Limb (tissue), 2 donors: ENCODE results near the gene TTC16.
A peak's percentile ranks its signal among the peaks of the same experiment; 100 is the strongest.

Experiments used
- DNase-seq, 2 donors: peaks; one replicate each; pipeline ENCODE4 v3.0.0-alpha.2; 2016; ENCODE audit errors: extremely low spot score in 2 of 2

Gene TTC16

DNA sequence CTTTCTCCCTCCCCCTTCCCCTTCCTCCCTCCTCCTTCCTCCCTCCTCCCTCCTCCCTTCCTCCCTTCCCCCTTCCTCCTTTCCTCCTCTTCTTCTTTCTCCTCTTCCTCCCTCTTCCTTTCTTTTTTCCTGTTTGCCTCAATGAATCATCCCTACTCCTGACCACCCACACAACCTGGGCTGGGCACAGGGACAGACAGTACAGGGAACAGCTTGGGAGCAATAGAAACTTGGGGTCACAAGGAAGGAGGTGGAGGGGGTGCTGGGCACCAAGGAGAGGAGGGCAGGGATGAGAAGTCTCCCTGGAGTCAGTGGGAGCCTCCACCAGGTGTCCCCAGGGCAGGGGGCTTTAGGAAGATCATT lies 5.0 kb downstream of the TTC16 start:
- no peak for DNase-seq

DNA sequence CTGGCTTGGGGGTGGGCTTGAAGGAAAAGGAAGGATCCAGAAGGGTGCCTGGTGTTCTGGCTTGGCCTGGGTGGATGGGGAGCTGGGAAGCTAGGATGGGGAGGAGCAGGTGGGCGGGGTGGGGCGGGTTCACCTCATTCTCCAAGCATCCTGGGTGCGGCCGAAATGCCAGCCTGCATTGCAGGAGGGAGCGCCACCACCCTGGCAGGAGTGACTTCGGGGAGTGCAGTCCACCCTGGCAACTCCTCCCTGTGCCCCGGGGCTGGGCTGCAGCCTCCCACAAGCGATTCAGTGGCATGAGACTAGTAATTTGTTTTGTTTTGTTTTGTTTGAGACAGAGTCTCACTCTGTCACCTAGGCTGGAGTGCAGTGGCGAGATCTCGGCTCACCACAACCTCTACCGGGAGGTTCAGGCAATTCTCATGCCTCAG lies 5.5 kb downstream of the TTC16 start:
- DNase-seq = no peak

DNA sequence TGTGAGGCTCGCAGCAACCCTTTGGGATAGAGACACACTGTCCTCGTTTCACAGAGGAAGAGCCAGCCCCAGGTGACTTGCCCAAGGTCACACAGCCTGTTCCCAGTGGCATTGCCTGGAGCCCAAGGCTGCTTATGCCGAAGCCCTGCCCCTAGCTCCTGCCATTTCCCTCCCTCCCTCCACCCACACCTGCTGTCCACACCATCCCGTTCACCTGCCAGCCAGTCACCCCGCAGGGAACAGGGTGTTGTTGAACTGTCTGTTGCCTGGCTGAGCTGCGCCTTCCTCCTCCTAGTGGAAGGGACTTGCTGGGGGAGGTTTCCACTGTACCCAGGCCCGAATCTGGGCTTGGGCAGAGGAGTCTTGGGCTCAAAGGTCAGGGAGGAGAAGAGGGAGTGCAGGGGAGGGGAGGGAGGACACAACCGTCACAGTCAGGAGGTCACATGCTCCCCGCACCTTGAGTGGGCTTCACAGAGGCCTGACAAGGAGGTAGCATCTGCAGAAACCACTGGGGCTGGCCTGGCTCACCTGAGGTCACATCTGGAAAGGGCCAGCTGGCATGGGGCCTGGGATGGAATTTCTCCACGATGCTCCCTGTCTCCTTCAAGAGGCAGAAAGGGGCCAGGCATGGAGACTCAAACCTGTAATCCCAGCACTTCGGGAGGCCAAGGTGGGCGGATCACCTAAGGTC lies 6.3 kb downstream of the TTC16 start:
- DNase-seq = no peak

DNA sequence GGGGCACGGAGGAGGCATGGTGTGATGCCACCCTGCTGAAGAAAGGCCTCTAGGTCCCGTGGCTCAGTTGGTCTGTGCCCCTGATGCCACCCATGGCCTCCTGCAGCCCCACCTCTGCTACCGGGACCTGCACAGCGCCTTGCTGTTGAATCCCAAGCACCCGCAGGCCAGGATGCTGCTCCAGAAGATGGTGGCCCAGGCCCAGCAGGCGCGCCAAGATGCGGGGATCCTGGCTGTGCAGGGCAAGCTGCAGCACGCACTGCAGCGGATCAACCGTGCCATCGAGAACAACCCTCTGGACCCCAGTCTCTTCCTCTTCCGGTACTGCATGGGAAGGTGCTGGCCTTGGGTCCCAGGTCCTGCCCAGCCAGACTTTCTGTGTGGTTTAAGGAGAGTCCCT lies 7.1 kb downstream of the TTC16 start:
- DNase-seq = no peak

DNA sequence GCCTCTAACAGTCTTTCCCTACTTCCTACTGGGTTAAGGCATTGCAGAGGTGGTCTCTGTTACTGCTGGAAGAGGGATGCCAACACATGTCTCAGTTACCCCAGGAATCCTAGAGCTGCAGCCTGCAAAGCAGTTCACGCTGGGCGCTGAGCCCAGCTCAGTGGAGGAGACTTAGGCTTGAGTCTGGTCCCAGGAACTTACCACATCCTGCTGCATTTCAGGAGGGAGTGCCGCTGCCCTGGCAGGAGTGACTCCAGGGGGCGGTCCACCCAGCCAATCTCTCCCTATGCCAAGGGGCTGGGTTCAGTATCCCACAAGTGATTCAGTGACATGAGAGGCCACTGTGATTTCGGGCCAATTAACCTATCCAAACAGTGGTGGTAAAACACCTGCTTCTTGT lies 7.6 kb downstream of the TTC16 start:
- DNase-seq = no peak

DNA sequence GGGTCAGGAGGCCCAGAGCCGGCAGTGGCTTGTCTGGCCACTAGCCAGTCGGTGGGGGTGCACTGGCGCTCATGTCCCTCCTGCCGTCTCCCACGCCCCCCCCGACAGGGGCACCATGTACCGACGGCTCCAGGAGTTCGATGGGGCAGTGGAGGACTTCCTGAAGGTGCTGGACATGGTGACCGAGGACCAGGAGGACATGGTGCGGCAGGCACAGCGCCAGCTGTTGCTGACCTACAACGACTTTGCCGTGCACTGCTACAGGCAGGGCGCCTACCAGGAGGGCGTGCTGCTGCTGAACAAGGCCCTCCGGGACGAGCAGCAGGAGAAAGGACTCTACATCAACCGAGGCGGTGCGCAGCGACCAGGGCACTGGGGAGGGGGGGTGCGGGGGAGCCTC lies 8.1 kb downstream of the TTC16 start:
- no peak for DNase-seq

DNA sequence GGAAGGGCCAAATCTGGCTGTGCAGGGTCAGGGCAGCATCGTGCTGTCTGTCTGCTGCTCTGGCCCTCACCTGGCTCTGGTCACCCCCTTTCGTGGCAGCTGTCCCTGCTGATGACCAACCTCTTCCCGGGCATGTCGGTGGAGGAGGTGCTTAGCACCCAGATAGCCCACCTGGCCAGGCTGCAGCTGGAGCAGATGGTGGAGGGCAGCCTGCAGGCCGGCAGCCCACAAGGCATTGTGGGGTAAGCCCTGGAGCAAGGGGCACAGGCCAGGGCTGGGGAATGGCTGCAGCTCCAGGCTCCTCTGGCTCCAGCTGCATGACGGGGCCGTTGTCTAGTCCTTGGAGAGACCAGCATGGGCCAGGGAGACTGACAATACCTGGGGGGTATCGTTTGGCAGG lies 11.0 kb downstream of the TTC16 start:
- DNase-seq = no peak

DNA sequence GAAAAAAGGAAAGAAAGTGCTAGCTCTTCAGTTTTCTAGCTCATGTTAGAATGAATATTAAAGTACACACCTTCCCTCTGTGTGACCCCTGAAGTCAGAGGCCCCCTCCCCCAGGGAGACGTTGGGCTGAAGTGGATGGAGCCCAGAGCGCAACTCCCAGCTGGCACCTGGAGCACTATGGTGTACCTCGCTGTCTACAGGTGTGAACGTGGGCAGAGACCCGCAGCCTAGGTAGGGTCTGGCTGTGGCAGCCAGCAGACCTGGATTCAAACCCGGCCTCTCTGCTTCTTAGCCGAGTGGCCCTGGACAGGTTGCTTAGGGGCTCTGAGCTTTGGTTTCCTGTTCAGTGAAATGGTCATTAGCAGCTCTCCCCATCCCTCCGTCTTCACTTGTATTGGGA lies 12.9 kb downstream of the TTC16 start:
- DNase-seq = no peak

DNA sequence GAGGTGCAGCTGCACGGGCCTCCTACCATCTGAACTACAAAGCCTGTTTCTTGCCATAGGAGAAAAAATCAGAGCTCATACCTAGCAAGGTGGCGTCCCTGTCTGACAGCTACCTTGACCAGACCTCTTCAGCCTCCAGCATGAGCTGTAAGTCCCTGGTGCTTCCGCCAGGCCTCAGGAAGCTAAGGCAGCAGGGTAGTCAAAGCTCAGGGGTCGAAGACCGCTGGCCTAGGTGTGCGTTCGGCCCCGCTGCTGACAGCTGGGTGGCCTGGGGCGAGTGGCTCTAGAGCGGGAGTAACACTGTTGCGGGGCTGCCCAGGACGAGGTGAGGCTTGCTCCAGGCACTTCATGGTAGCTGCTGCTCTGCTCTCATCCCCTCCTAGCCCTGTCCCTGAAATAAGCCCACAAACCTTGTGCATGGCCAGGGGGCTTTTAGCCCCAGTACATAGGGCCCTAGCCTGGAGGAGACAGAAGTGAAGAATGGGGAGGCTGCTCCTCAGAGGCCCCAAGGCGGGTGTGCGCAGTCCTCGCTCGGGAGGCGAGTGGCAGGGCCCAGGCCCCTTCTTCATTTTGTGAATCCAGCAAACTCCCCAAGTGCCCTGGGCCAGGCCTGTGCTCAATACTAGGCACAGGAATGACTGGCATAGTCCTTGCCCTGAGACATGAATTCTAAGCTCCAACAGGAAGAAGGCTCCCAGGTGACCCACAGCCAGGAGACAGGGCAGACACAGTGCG lies 13.8 kb downstream of the TTC16 start:
- no peak for DNase-seq

DNA sequence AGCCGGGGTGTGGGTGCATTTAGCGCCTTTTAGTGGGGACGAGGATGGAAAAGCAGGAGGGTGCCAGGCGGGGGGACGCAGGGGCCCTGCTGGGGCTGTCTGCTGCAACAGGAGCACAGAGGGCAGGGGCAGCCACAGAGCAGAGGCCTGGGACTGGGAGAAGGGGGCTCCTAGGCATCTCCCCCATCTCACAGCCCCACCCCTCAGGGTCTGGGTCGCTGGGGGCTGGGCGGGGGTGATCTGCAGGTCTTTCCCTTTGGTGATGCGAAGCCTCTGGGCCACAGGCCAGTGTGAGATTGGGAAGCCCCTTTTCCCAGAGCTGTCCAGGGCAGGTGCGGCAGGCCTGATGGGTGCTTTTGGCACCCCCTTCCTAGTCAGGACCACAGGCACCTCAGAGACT lies 14.4 kb downstream of the TTC16 start:
- no peak for DNase-seq

DNA sequence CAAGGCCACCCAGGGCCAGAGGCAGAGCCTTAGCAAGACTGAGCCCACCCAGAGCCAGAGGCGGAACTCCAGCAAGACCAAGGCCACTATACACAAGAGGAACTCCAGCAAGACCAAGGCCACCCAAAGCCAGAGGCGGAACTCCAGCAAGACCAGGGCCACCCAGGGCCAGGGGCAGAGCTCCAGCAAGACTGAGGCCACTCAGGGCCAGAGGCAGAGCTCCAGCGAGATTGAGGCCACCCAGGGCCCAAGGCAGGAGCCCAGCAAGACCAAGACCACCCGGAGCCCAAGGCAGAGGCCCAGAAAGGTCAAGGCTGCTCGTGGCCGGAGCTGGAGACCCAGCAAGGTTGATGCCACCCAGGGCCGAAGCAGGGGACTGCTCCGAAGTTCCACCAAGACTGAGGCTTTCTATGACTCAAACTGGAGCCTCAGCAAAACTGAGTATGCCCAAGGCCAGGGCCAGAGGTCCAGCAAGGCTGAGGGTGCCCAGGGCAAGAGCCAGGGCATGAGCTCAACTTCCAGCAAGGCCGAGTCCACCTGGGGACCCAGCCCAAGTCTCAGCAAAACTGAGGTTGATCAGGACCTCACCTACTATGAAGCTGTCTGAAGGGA lies 15.0 kb downstream of the TTC16 start:
- no peak for DNase-seq

DNA sequence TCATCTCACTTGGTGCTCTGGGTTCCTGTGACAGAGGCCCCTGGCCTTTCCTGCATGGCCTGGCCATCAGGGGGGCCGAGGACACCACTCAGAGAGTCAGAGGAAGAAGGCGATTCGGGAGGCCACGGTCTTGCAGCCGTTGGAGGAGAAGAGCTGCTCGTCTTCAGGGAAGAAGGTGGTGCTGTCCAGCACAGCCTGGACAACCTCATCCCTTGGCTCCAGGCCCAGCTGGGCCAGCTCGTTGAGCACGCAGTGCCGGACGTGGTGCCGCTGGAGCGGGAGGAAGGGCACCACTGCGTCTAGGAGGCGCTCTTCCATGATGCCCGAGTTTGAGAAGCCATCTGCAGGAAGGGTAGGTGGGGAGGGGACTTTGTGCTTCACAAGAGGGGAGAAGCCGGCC lies 16.1 kb downstream of the TTC16 start:
- no peak for DNase-seq

DNA sequence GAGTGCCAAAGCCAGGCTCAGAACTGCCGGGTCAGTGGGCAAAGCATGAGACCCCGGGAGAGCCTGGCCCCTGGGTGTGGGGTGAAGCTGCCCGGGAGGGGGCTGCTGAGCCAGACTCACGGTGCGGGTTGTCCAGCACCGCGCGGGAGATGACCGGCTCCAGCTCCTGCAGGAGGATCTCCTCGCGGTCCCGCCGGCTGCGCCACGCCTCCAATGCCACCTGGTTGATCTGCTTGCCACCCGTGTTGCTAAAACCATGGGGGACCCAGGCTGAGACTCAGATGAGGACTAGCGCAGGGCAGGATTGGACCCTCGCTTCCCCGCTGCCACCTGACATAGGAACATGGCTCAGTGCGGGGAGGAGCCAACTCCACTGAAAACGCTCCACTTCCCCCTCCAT lies 16.6 kb downstream of the TTC16 start:
- DNase-seq = no peak

DNA sequence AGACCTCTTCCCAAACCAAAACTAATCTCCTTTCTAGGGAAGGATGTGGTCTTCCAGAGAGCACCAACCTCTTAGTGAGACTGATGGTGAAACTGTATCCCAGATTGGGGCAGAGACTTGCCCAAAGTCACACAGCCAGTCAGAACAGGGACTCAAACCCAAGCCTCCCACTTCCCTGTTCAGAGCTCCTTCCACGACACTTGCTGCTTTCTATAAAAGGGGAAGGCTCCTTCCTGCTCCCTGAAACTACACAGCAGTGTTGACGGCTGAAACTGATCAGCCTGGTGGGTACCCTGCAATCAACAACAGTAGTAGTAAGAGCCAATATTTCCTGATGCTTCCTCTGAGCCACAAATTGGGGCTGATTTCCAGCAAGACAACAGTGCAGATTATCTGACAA lies 17.7 kb downstream of the TTC16 start:
- no peak for DNase-seq

DNA sequence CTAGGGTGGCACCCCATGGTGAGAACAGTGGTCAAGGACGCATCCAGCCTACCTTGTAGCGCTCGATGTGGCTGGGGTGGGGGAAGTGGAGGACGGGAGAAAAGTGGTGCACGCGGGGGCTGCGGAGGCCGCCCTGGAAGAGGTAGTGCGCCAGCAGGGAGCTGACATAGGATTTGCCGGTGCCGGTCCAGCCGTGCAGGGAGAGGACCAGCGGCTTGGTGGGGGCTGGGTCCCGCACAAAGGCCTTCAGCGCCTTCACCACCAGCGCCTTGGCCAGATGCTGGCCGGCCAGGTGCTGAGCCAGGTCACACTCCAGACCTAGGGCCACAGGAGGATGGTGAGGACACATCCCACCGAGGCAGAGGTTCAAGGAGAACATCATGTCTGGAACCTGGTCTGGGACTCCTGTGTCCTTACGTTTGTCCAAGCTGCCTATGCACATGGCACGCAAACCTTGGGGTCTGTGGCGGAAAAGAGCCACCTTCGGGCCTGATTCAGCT lies 18.4 kb downstream of the TTC16 start:
- no peak for DNase-seq

DNA sequence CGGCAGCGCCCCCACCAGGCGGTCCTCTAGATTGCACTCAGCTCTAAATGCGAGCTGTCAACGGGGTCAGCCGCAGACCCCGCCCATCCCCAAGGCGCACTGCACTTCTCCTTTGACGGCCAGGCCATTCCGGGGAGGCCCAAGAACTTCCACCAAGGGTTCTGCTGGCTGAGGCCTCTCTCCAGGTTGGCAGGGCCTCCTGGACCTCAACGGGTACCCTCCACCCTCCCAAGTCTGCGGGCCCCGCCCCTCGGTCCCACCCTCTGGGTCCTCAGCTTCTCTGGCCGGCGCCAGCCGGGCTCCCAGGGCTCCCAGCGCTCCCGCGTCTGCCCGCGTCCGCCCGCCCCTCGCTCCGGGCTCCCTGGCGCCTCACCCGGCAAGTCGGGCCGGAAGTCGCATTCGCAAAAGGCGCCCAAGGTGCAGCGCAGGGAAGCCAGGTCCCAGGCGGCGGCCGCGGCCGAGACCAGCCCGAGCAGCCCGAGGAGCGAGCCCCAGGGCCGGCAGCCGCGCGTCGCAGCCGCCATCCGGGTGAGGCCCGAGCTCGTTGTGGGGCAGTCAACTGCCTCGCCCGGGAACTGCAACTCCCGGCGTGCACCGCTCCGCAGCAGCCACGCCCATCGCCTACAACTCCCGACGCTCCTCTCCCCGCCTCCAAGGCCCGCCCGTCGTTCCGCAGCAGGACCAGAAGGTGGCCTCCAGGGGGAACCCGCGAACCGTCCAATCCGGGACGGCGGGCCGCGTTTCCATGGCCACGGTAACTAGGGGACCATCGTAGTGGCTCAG lies 19.1 kb downstream of the TTC16 start, which contains the start of gene TOR2A:
TOR2A (minus strand) TSS at position 548 of the 783 bp plus-strand sequence; CDS start at position 524, 24 bp downstream.
- DNase-seq = peak; percentile 99 to 100

DNA sequence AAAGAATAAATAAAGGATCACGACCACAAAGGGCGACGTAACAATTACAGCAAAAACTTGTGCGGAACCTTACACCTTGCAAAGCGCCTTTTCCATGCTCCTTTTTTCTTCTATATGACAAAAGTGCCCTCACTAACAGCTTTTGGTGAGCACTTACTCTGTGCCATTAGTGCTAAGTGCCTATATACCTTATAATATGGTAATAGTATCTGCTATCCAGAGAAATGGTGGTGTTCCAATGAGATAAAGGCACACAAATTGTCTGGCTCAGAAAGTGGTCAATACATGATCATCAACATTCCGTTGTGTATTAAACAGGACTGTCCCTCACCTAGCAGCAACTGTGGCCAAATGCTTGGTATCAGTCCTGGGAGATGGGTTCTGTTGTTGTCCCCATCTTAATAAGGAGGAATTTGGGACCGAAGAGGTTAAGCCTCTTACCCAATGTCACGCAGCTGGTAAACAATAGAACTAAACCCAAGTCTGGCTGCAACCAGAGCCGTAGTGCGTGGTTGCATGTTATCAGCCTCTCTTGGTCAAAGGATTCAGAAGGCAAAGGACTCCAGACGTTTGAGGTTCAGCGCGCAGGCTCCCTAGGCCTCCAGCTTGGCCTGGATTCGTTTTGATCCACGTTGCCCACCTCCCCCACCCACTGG lies 19.8 kb downstream of the TTC16 start:
- DNase-seq = no peak

DNA sequence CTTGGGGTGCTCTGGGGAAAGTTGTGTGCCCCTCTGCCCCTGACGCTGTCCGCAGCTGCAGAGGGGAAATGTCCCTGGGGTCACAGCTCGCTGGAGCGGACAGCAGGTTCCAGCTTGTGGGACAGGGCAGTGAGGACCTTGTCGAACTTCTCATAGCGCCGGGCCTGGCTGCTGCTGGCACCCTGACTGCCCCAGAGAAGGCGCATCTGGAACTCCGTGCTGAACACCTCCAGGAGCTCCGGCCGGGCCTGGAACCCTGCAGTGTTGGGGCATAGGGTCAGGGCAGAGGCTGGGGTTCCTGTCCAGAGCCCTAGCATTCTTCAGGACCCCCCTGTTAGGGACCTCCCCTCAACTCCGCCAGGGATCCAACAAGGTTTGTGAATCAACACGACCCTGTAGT lies 22.8 kb downstream of the TTC16 start:
- no peak for DNase-seq

DNA sequence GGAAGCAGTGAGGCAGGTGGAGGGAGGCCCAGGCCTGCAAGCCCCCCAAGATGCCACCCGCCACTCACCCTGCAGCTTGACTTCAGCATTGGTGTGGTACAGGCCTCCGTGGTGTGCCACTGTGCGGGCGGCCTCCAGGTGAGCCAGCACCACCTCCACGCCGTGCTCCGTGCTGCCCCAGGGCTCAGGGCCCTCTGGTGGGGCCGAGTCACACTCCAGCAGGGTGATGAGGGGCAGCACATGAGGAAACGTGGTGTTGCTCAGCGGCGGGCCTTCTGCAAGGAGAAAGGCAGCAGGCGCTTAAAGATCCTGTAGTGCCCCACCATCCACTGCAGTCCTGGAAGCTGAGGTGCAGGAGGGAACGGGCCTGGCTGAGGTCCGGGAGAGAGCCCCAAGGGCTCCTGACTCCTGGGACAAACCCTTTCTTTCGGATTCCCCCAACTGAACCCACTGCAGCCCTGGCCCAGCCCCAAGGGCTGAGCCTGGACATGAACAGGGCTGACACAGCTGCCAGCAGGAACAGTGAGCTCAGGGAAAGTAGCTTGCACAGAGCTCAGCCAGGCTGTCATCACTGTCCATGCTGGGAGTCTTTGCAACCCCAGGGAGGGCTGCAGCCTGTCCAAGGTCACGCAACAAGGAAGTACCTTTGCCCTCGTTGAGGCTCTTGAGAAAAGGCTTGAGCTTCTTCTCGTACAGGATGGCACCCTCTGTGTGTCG lies 23.9 kb downstream of the TTC16 start:
- no peak for DNase-seq

DNA sequence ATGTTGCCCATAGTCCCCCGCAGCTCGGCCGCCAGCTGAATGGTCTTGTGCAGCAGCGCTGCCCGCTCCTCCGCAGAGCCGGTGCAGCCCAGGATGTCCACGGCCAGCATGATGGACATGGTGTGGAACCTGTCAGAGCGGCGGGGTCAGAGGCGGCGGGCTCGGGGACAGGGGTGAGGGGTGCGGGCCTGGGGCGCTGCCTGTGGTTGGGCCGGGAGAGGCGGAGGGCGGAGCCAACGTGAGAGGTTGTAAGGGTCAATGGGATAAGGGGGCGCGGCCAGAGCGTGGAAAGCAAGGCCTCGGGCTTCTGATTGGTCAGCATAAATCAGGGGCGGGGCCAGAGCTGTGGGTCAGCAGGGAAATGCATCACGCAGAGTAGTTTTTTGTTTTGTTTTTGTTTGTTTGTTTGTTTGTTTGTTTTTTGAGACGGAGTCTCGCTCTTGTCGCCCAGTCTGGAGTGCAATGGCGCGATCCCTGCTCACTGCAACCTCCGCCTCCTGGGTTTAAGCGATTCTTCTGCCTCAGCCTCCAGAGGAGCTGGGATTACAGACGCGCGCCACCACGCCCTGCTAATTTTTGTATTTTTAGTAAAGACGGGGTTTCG lies 26.1 kb downstream of the TTC16 start:
- DNase-seq = peak in 1 of 2 donors; percentile 71
